ENCODE measurements around the gene SYT11.

The SYT11 gene

DNA sequence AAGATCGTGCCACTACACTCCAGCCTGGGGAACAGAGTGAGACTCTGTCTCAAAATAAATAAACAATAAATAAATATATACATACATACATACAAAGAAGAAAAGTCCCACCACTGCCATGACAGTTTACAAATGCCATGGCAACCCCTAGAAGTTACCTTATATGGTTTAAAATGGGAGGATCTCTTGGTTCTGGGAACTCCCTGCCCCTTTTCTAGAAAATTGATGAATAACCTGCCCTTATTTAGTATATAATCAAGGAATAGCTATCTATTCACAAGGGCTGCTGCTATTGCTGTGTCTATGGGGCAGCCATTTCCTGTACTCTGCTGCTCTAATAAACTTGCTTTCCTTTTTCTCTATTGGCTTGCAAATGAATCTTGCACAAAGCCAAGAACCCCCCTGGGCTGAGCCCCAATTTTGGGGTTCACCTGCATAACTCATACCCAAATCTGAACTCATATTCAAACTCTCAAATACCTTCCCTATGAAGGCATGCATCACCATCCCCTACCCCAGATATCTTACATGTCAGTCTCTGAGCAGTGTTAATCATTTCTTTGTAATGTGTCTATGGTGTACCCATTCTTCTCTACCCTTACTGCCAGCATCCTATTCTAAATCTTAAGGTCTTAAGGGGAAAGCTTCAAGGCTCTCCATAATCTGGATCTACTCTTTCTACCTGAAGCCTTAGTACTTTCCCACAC lies 11.4 kb upstream of the SYT11 start:
- TF ChIP-seq ZFP30 (CRISPR knock-in tag; IDR thresholded peaks at IDR 0.05) (no peak), GLIS3 (CRISPR knock-in tag; IDR thresholded peaks at IDR 0.05) (no peak), RARB (CRISPR knock-in tag; IDR thresholded peaks at IDR 0.05) (no peak), ESRRG (CRISPR knock-in tag; IDR thresholded peaks at IDR 0.05) (no peak), TCF4 (CRISPR knock-in tag; IDR thresholded peaks at IDR 0.05; ENCODE audit: borderline replicate concordance) (no peak), CREB5 (CRISPR knock-in tag; IDR thresholded peaks at IDR 0.05; ENCODE audit: low read depth) (no peak), CSDC2 (CRISPR knock-in tag; IDR thresholded peaks at IDR 0.05) (no peak), ZNF565 (CRISPR knock-in tag; conservative IDR thresholded peaks at IDR 0.05; ENCODE audit: low read depth) (no peak), PPARA (CRISPR knock-in tag; IDR thresholded peaks at IDR 0.05; ENCODE audit: borderline replicate concordance) (no peak), TOX (CRISPR knock-in tag; IDR thresholded peaks at IDR 0.05; ENCODE audit: borderline replicate concordance) (no peak)
- no peak for ATAC-seq

GRCh38 chr1:155850345-155850744 lies 9.0 kb upstream of the SYT11 start:
- ATAC-seq: no peak
- TF ChIP-seq, protein P1, sequence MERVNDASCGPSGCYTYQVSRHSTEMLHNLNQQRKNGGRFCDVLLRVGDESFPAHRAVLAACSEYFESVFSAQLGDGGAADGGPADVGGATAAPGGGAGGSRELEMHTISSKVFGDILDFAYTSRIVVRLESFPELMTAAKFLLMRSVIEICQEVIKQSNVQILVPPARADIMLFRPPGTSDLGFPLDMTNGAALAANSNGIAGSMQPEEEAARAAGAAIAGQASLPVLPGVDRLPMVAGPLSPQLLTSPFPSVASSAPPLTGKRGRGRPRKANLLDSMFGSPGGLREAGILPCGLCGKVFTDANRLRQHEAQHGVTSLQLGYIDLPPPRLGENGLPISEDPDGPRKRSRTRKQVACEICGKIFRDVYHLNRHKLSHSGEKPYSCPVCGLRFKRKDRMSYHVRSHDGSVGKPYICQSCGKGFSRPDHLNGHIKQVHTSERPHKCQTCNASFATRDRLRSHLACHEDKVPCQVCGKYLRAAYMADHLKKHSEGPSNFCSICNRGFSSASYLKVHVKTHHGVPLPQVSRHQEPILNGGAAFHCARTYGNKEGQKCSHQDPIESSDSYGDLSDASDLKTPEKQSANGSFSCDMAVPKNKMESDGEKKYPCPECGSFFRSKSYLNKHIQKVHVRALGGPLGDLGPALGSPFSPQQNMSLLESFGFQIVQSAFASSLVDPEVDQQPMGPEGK (CRISPR knock-in tag; IDR thresholded peaks at IDR 0.05; ENCODE audit: borderline replicate concordance): no peak

DNA sequence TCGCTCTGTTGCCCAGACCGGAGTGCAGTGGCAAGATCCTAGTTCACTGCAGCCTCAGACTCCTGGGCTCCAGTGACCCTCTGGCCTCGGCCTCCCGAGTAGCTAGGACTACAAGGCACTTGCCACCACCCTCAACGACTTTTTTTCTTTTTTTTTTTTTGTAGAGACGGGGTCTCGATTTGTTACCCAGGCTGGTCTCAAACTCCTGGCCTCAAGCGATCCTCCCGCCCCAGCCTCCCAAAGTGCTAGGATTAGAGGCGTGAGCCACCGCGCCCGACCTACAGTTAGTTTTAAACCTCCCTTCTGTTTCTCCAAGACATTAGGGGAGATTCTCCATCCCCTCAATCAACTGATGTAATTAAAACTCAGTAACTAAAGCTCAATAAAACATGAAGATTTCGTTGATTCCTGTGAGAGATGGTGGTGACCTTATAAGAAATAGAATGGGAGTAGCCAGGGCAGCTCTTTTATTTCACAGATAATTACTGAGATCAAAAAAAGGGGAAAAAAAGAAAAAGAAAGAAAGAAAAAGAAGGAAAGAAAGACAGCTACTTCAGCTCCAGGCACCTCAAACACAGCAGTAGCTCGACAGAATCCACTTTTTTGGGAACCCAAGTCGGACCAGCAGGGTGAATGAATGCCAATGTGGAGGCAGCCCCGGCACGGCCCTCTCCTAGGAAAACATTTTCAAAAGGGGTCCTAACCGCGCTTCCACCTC lies 3.0 kb upstream of the SYT11 start:
- TF ChIP-seq SNAI2 (CRISPR knock-in tag; IDR thresholded peaks at IDR 0.05): no peak
- TF ChIP-seq, protein P2, sequence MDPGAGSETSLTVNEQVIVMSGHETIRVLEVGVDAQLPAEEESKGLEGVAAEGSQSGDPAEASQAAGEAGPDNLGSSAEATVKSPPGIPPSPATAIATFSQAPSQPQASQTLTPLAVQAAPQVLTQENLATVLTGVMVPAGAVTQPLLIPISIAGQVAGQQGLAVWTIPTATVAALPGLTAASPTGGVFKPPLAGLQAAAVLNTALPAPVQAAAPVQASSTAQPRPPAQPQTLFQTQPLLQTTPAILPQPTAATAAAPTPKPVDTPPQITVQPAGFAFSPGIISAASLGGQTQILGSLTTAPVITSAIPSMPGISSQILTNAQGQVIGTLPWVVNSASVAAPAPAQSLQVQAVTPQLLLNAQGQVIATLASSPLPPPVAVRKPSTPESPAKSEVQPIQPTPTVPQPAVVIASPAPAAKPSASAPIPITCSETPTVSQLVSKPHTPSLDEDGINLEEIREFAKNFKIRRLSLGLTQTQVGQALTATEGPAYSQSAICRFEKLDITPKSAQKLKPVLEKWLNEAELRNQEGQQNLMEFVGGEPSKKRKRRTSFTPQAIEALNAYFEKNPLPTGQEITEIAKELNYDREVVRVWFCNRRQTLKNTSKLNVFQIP (CRISPR knock-in tag; IDR thresholded peaks at IDR 0.05; ENCODE audit: borderline replicate concordance, low read depth): no peak
- no peak for TF ChIP-seq ESRRG (CRISPR knock-in tag; IDR thresholded peaks at IDR 0.05)
- TF ChIP-seq PPARA (CRISPR knock-in tag; IDR thresholded peaks at IDR 0.05; ENCODE audit: borderline replicate concordance): no peak
- TF ChIP-seq ZFP30 (CRISPR knock-in tag; IDR thresholded peaks at IDR 0.05): no peak
- TF ChIP-seq ZNF8 (CRISPR knock-in tag; IDR thresholded peaks at IDR 0.05): no peak
- no peak for TF ChIP-seq ZNF565 (CRISPR knock-in tag; conservative IDR thresholded peaks at IDR 0.05; ENCODE audit: low read depth)
- no peak for TF ChIP-seq ZFP3 (CRISPR knock-in tag; IDR thresholded peaks at IDR 0.05)
- TF ChIP-seq CREB5 (CRISPR knock-in tag; IDR thresholded peaks at IDR 0.05; ENCODE audit: low read depth): no peak
- no peak for TF ChIP-seq RARB (CRISPR knock-in tag; IDR thresholded peaks at IDR 0.05)
- no peak for ATAC-seq

GRCh38 chr1:155856975-155857930 lies 2.1 kb upstream of the SYT11 start, which contains the start of gene GON4L:
GON4L (minus strand) TSS chr1:155857214; CDS start chr1:155853780, 3,434 bp downstream.
- TF ChIP-seq, protein P2 (CRISPR knock-in tag; IDR thresholded peaks at IDR 0.05; ENCODE audit: borderline replicate concordance, low read depth): peak; percentile 64; the same call in 1 of the 2 replicates
- no peak for TF ChIP-seq TCF4 (CRISPR knock-in tag; IDR thresholded peaks at IDR 0.05; ENCODE audit: borderline replicate concordance)
- ATAC-seq: peak; percentile 70
